Measurements from ENCODE around the gene TTC13. TPM values are rescaled to one million over a fixed set of nuclear protein-coding genes. Genes with fewer than 3 reads are reported as not detected.
A peak's percentile ranks its signal among the peaks of the same experiment; 100 is the strongest.

The TTC13 gene
- total and polyA plus RNA-seq, 10 of the 15 experiments (the other 5 are each of a cell fraction or from before 2014, with no cell fraction given), result 5.8 to 30.8 (median 18.5) TPM

DNA sequence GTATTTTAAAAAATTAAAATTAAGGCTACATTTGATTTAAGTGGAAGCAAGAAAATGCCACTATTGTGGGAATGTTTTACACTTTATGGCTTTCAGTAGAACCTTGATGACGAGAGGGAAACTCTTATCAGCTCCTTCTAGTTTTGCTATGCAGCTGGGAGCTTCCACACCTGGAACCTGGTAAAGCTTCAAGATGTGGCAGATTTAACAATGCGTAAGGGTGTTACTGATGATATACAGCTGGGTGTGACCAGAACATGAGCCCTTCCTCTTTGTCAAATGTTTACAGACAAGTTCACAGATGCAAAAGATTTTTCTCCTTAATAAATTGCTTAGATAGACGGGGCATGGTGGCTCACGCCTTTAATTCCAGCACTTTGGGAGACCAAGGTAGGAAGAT lies 20.3 kb downstream of the TTC13 start:
- Histone ChIP-seq H3K9me3 (replicated peaks; ENCODE audit: control insufficient read depth, insufficient read depth, low read length) (no peaks in the 10 kb centered on the region), H3K36me3 (ENCODE audit: control insufficient read depth in 2 of 2, insufficient read depth in 2 of 2, low read length in 1 of 2) (peaks cover 0 to 11% of the 10 kb centered on the region in 2 experiments; a peak in 1 of 4 replicates), H3K4me2 (ENCODE audit: control insufficient read depth, insufficient read depth) (peak overlapping the region; percentile 27; the same call in 1 of the 2 replicates), H3K27me3 (replicated peaks in 1 of 2; ENCODE audit: control insufficient read depth in 2 of 2, insufficient read depth in 2 of 2, low read length in 1 of 2) (no peaks in the 10 kb centered on the region), H3K9ac (ENCODE audit: control insufficient read depth, insufficient read depth, low read length) (no peak overlapping the region), H3K4me1 (ENCODE audit: control insufficient read depth, insufficient read depth, low read length) (peaks cover 8% of the 10 kb centered on the region), H3K4me3 (no peak overlapping the region), H3K79me2 (ENCODE audit: control insufficient read depth, insufficient read depth, low read length) (no peaks in the 10 kb centered on the region), H3K27ac (ENCODE audit: control insufficient read depth, insufficient read depth) (no peak overlapping the region; the same call in 1 of the 2 replicates), H4K20me1 (ENCODE audit: control insufficient read depth, insufficient read depth) (no peaks in the 10 kb centered on the region), H2AFZ (ENCODE audit: control insufficient read depth, low read depth, low read length) (no peak overlapping the region)
- RAD21 ChIA-PET (ENCODE audit: unreplicated experiment), result interaction anchor here (1.1 to 3.6 kb wide), 3 partner anchors 12 to 19 kb away, joined by 4 to 24 read pairs (median 10); partner anchors contain the start of genes ARV1 and TTC13
- intact Hi-C loops (cut with micrococcal nuclease; ENCODE audit: unreplicated experiment), result no loop called here
- CTCF ChIA-PET, result interaction anchor here (0.9 to 1.9 kb wide), 5 partner anchors 11 to 42 kb away, joined by 3 to 12 read pairs (median 6); no protein-coding TSS in a partner anchor
- no peak for ATAC-seq
- no peak for TF ChIP-seq WRNIP1 (IDR thresholded peaks at IDR 0.05; ENCODE audit: borderline replicate concordance, low read depth, low read length)
- TF ChIP-seq, protein P1, sequence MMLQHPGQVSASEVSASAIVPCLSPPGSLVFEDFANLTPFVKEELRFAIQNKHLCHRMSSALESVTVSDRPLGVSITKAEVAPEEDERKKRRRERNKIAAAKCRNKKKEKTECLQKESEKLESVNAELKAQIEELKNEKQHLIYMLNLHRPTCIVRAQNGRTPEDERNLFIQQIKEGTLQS (IDR thresholded peaks at IDR 0.05; ENCODE audit: borderline replicate concordance, extremely low read depth, low read depth, low read length), result no peak
- no peak for TF ChIP-seq NFXL1 (IDR thresholded peaks at IDR 0.05; ENCODE audit: borderline replicate concordance)
- no peak for TF ChIP-seq PAX5 (IDR thresholded peaks at IDR 0.05; ENCODE audit: borderline replicate concordance, low read depth, low read length)
- no peak for TF ChIP-seq IRF5 (IDR thresholded peaks at IDR 0.05; ENCODE audit: borderline replicate concordance)
- POLR2A ChIA-PET, result interaction anchor here (1.3 kb wide), 1 partner anchor 20 kb away, joined by 6 read pairs; the partner anchor contains the start of genes ARV1 and TTC13
- peak; percentile 57 for FAIRE-seq
- no TSS peak for BruUV-seq (replicated peaks)
- in situ Hi-C loops (cut with MboI), result no loop called here
- SMC1A ChIA-PET (ENCODE audit: uncharacterized antibody, unreplicated experiment), result interaction anchor here (0.6 to 7.4 kb wide), 8 partner anchors 7 to 1361 kb away, joined by 3 to 69 read pairs (median 6); partner anchors contain the start of genes ARV1 and TTC13
- DNase-seq (ENCODE audit: low read depth, low spot score), result no peak
- 88% methylated on average over 4 of the region's 4 CpGs for WGBS (ENCODE audit: insufficient coverage, insufficient replicate concordance, low lambda C conversion rate, missing lambda C conversion rate)

Data from GM12878 (cell line).